Sigmoid colon (tissue), 3 donors: ENCODE data around the gene ATM.

Source experiments
- CTCF ChIP-seq, 4 experiments: fragments of 450-650 bp in 3 of 4; fragments of 200-600 bp in 1 of 4; IDR thresholded peaks; one replicate each; pipeline ENCODE4 v1.5.1; 2016 to 2019; ENCODE audit warnings: antibody characterized with exemption in 4 of 4, mild to moderate bottlenecking in 3 of 4, moderate library complexity in 2 of 4
- POLR2A ChIP-seq, 2 donors: fragments of 450-650 bp; IDR thresholded peaks; one replicate each; pipeline ENCODE4 v1.6.1; 2016; ENCODE audit warnings: antibody characterized with exemption in 2 of 2, mild to moderate bottlenecking in 2 of 2, moderate library complexity in 2 of 2

- TF ChIP-seq POLR2A (IDR thresholded peaks at IDR 0.05): no peak
- no peak for TF ChIP-seq CTCF (IDR thresholded peaks at IDR 0.05)
Measured at GRCh38 chr11:108213784-108214183, 9.1 kb upstream of the ATM start.
